Erythroblast (primary cell): Measurements from ENCODE around the gene DCLRE1B.

ENCODE experiments used
- DNase-seq, 2 experiments: peaks; one replicate each; lab custom pipeline; 2025; lab: John Stamatoyannopoulos, UW
- GATA1 ChIP-seq: IDR thresholded peaks from 2 replicates; pipeline ENCODE4 v1.6.1; 2011; ENCODE audit warnings: low read depth, mild to moderate bottlenecking, control low read depth, low read length, moderate library complexity
- POLR2A ChIP-seq: IDR thresholded peaks from 2 replicates; pipeline ENCODE4 v1.6.1; 2011; ENCODE audit warnings: mild to moderate bottlenecking, low read length

DCLRE1B gene

GRCh38 chr1:113898241-113898814 is 6.8 kb upstream of the DCLRE1B start:
- no peak for DNase-seq
- TF ChIP-seq GATA1 (no peak), POLR2A (no peak)

- TF ChIP-seq GATA1, result no peak
- no peak for DNase-seq
These were observed 6.0 kb upstream of the DCLRE1B start for GRCh38 chr1:113899111-113899510.

GRCh38 chr1:113901191-113901590 is 3.9 kb upstream of the DCLRE1B start:
- TF ChIP-seq GATA1, result no peak
- no peak for TF ChIP-seq POLR2A
- DNase-seq, result no peak

- TF ChIP-seq GATA1, result no peak
- peak; percentile 41 to 53 for DNase-seq
These were observed 1.4 kb upstream of the DCLRE1B start for GRCh38 chr1:113903501-113904292.

GRCh38 chr1:113904293-113904673 is 843 bp upstream of the DCLRE1B start:
- peak in 1 of 2 experiments; percentile 90 for DNase-seq
- TF ChIP-seq POLR2A (no peak), GATA1 (no peak)

- TF ChIP-seq GATA1, result no peak
- no peak for TF ChIP-seq POLR2A
- no peak for DNase-seq
These were observed 322 bp downstream of the DCLRE1B start for GRCh38 chr1:113905435-113905861.

GRCh38 chr1:113912594-113913311 is 7.6 kb downstream of the DCLRE1B start:
- TF ChIP-seq POLR2A (peak; percentile 53), GATA1 (no peak)
- DNase-seq, result peak; percentile 77 to 82

GRCh38 chr1:113913312-113913668 is 8.2 kb downstream of the DCLRE1B start:
- peak in 1 of 2 experiments; percentile 46 for DNase-seq
- TF ChIP-seq GATA1 (no peak), POLR2A (no peak)

GRCh38 chr1:113913887-113914664 is 8.9 kb downstream of the DCLRE1B start:
- DNase-seq, result peak; percentile 96 to 100

GRCh38 chr1:113916974-113917373 is 11.8 kb downstream of the DCLRE1B start:
- TF ChIP-seq GATA1, result no peak
- no peak for TF ChIP-seq POLR2A

More at GRCh38 chr1:113913887-113914664, 8.9 kb downstream of the DCLRE1B start:
- TF ChIP-seq POLR2A, result peak; percentile 55
- peak; percentile 93 for TF ChIP-seq GATA1

GRCh38 chr1:113917400-113918082 is 12.4 kb downstream of the DCLRE1B start:
- TF ChIP-seq POLR2A (no peak), GATA1 (no peak)
- peak; percentile 42 to 69 for DNase-seq

More at GRCh38 chr1:113916974-113917373, 11.8 kb downstream of the DCLRE1B start:
- no peak for DNase-seq

- TF ChIP-seq GATA1 (no peak), POLR2A (no peak)
- DNase-seq, result peak; percentile 67 to 81
These were observed 13.1 kb downstream of the DCLRE1B start for GRCh38 chr1:113918243-113918642.

- DNase-seq, result no peak
- TF ChIP-seq POLR2A, result no peak
- no peak for TF ChIP-seq GATA1
These were observed 17.8 kb downstream of the DCLRE1B start for GRCh38 chr1:113922957-113923356.
